IMR-90 (cell line): ENCODE data around the gene CHD6. TPM values are rescaled to one million over a fixed set of nuclear protein-coding genes. Genes with fewer than 3 reads are reported as not detected.

Experiments used
- ATAC-seq: fragments of 200-7000 bp; cut with Tn5 transposase; 2 replicates; pipeline ENCODE4 v1.9.1; 2020; ENCODE audit warnings: low read depth, mild to moderate bottlenecking, moderate library complexity
- BruUV-seq: library from RNA; stranded (reverse); fragments of 400-500 nt; replicated peaks from 2 replicates; lab custom pipeline; 2021; lab: Mats Ljungman, UMichigan
- CTCF ChIA-PET: fragments of 300-600 bp; formaldehyde crosslinking; extraction: SDS; loops from one replicate; lab custom pipeline; 2021; ENCODE audit warnings: antibody characterized with exemption; lab: Yijun Ruan, JAX
- POLR2A ChIA-PET: fragments of 300-600 bp; sonication (Branson Sonifier 250); formaldehyde crosslinking; loops from one replicate; lab custom pipeline; 2022; ENCODE audit warnings: antibody characterized with exemption; ENCODE audit not compliant: unreplicated experiment; lab: Charles Lee
- DNase-seq: peaks from one replicate; pipeline ENCODE4 v3.0.0; 2013
- H2AFZ ChIP-seq: replicated peaks from 2 replicates; pipeline ENCODE3; 2013; ENCODE audit warnings: low read length, mild to moderate bottlenecking; ENCODE audit not compliant: poor library complexity
- H2AK5ac ChIP-seq: 2 replicates; pipeline ENCODE4 v1.6.1; 2013; ENCODE audit warnings: low read depth, low read length, inconsistent platforms
- H2AK9ac ChIP-seq: replicated peaks from 2 replicates; pipeline ENCODE3; 2013; ENCODE audit warnings: mild to moderate bottlenecking, low read depth, low read length, moderate library complexity; ENCODE audit not compliant: poor library complexity
- H2BK120ac ChIP-seq: 2 replicates; pipeline ENCODE4 v1.6.1; 2013; ENCODE audit warnings: low read depth, low read length, inconsistent platforms
- H2BK15ac ChIP-seq: 3 replicates; pipeline ENCODE4 v1.6.1; 2013; ENCODE audit warnings: low read depth, low read length, inconsistent platforms
- H2BK20ac ChIP-seq: 2 replicates; pipeline ENCODE4 v1.6.1; 2013; ENCODE audit warnings: low read depth, mild to moderate bottlenecking, inconsistent platforms, low read length, moderate library complexity
- H2BK5ac ChIP-seq: 2 replicates; pipeline ENCODE4 v1.6.1; 2013; ENCODE audit warnings: mild to moderate bottlenecking, low read depth, low read length, inconsistent platforms; ENCODE audit not compliant: poor library complexity, severe bottlenecking
- H3K14ac ChIP-seq: replicated peaks from 2 replicates; pipeline ENCODE4 v1.6.1; 2013; ENCODE audit warnings: low read depth, low read length, inconsistent platforms
- H3K18ac ChIP-seq: 2 replicates; pipeline ENCODE4 v1.6.1; 2013; ENCODE audit warnings: low read depth, low read length, control low read depth
- H3K23ac ChIP-seq: 2 replicates; pipeline ENCODE4 v1.6.1; 2013; ENCODE audit warnings: low read depth, low read length, inconsistent platforms
- H3K27ac ChIP-seq: 2 replicates; pipeline ENCODE4 v1.5.1; 2013; ENCODE audit warnings: mild to moderate bottlenecking, control low read depth, low read length; ENCODE audit not compliant: insufficient read depth
- H3K27me3 ChIP-seq: 2 replicates; pipeline ENCODE4 v1.6.1; 2013; ENCODE audit warnings: low read length; ENCODE audit not compliant: control insufficient read depth, insufficient read depth
- H3K36me3 ChIP-seq: 2 replicates; pipeline ENCODE4 v1.6.1; 2013; ENCODE audit warnings: low read length, mixed read lengths; ENCODE audit not compliant: control insufficient read depth, insufficient read depth
- H3K4ac ChIP-seq: 2 replicates; pipeline ENCODE4 v1.6.1; 2013; ENCODE audit warnings: low read depth, low read length, inconsistent platforms
- H3K4me1 ChIP-seq: 2 replicates; pipeline ENCODE4 v1.6.1; 2013; ENCODE audit warnings: low read length, mixed read lengths; ENCODE audit not compliant: control insufficient read depth, insufficient read depth
- H3K4me2 ChIP-seq: 2 replicates; pipeline ENCODE4 v1.6.1; 2013; ENCODE audit warnings: low read depth, mild to moderate bottlenecking, control low read depth, low read length, moderate library complexity
- H3K4me3 ChIP-seq: 2 replicates; pipeline ENCODE4 v1.5.1; 2013; ENCODE audit warnings: low read depth, mild to moderate bottlenecking, control low read depth, low read length, moderate library complexity; ENCODE audit not compliant: insufficient read depth
- H3K56ac ChIP-seq: 2 replicates; pipeline ENCODE4 v1.6.1; 2013; ENCODE audit warnings: low read length, inconsistent platforms; ENCODE audit not compliant: insufficient read depth; ENCODE audit errors: extremely low read depth
- H3K79me1 ChIP-seq, 2 experiments: 2 replicates each; pipeline ENCODE4 v1.6.1; 2013; ENCODE audit warnings: low read length in 2 of 2, inconsistent platforms in 1 of 2, low read depth in 1 of 2
- H3K9ac ChIP-seq: 2 replicates; pipeline ENCODE4 v1.6.1; 2013; ENCODE audit warnings: low read depth, low read length, control low read depth
- H3K9me1 ChIP-seq: 2 replicates; pipeline ENCODE4 v1.6.1; 2013; ENCODE audit warnings: low read length, inconsistent platforms; ENCODE audit not compliant: insufficient read depth
- H3K9me3 ChIP-seq: 2 replicates; pipeline ENCODE4 v1.6.1; 2013; ENCODE audit warnings: low read length; ENCODE audit not compliant: control insufficient read depth, insufficient read depth
- H4K20me1 ChIP-seq: 2 replicates; pipeline ENCODE4 v1.6.1; 2013; ENCODE audit warnings: low read length, inconsistent platforms; ENCODE audit not compliant: insufficient read depth
- H4K5ac ChIP-seq: 2 replicates; pipeline ENCODE4 v1.6.1; 2013; ENCODE audit warnings: mild to moderate bottlenecking, low read depth, low read length, control low read depth
- H4K8ac ChIP-seq, 2 experiments: 2 replicates each; pipeline ENCODE4 v1.6.1; 2013; ENCODE audit warnings: low read depth in 2 of 2, low read length in 2 of 2, control low read depth in 1 of 2, inconsistent platforms in 1 of 2
- H4K91ac ChIP-seq: 2 replicates; pipeline ENCODE4 v1.6.1; 2013; ENCODE audit warnings: low read depth, low read length, inconsistent platforms; ENCODE audit not compliant: insufficient read depth
- BHLHE40 ChIP-seq: fragments of 150-350 bp; IDR thresholded peaks from 2 replicates; pipeline ENCODE4 v1.6.1; 2016; ENCODE audit warnings: mild to moderate bottlenecking, low read depth, low read length
- CEBPB ChIP-seq: IDR thresholded peaks from 2 replicates; pipeline ENCODE4 v1.6.1; 2012; ENCODE audit warnings: low read depth, low read length, improper control_type of control experiment
- CHD1 ChIP-seq: IDR thresholded peaks from 2 replicates; pipeline ENCODE4 v1.6.1; 2012; ENCODE audit warnings: low read depth, low read length, improper control_type of control experiment
- CTCF ChIP-seq: conservative IDR thresholded peaks from 2 replicates; pipeline ENCODE4 v1.5.1; 2012; ENCODE audit warnings: mild to moderate bottlenecking, low read depth, low read length, improper control_type of control experiment
- ELK1 ChIP-seq: fragments of 150-350 bp; IDR thresholded peaks from 2 replicates; pipeline ENCODE4 v1.6.1; 2016; ENCODE audit warnings: low read depth, mild to moderate bottlenecking, low read length, moderate library complexity, borderline replicate concordance
- FOS ChIP-seq: fragments of 150-350 bp; IDR thresholded peaks from 2 replicates; pipeline ENCODE4 v1.6.1; 2016; ENCODE audit warnings: low read depth, low read length
- MAFK ChIP-seq: IDR thresholded peaks from 2 replicates; pipeline ENCODE4 v1.6.1; 2012; ENCODE audit warnings: low read depth, low read length, improper control_type of control experiment
- MXI1 ChIP-seq: IDR thresholded peaks from 2 replicates; pipeline ENCODE4 v1.6.1; 2012; ENCODE audit warnings: low read depth, mild to moderate bottlenecking, low read length, moderate library complexity, borderline replicate concordance
- NFE2L2 ChIP-seq: fragments of 150-350 bp; IDR thresholded peaks from 2 replicates; pipeline ENCODE4 v1.6.1; 2016; ENCODE audit warnings: low read depth, mild to moderate bottlenecking, low read length
- POLR2A ChIP-seq: IDR thresholded peaks from 2 replicates; pipeline ENCODE4 v1.6.1; 2012; ENCODE audit warnings: mild to moderate bottlenecking, low read depth, low read length
- RAD21 ChIP-seq: IDR thresholded peaks from 2 replicates; pipeline ENCODE4 v1.6.1; 2012; ENCODE audit warnings: low read length, improper control_type of control experiment
- RCOR1 ChIP-seq: IDR thresholded peaks from 2 replicates; pipeline ENCODE4 v1.6.1; 2012; ENCODE audit warnings: mild to moderate bottlenecking, low read length, improper control_type of control experiment; ENCODE audit not compliant: insufficient replicate concordance
- WGBS, 2 experiments: methylation state at CpG; one replicate each; pipeline versions ENCODE4 v1.1.5 to v1.1.7; 2013; ENCODE audit warnings: missing lambda C conversion rate in 2 of 2; ENCODE audit not compliant: insufficient read length in 1 of 2; ENCODE audit errors: extremely low coverage in 2 of 2; 5-methylcytosine and 5-hydroxymethylcytosine counted together
- dilution Hi-C: fragments of 300-500 bp; cut with HindIII; formaldehyde crosslinking; loops from one replicate; pipeline ENCODE4 v1.14.3; 2018; ENCODE audit warnings: low sequenced_read_pairs; ENCODE audit not compliant: unreplicated experiment
- in situ Hi-C: fragments of 300-500 bp; cut with MboI; formaldehyde crosslinking; loops from 3 replicates; pipeline ENCODE4 v1.14.3; 2019; ENCODE audit warnings: low sequenced_read_pairs, inconsistent platforms, mixed read lengths
- intact Hi-C: fragments of 100-400 bp; cut with micrococcal nuclease; formaldehyde crosslinking; loops from 2 replicates; pipeline ENCODE4 v1.10.0; 2022
- polyA plus RNA-seq, 3 experiments: library from polyadenylated mRNA; depleted of rRNA; stranded (reverse); fragments of >200 nt; gene quantifications; 2 replicates each; pipeline ENCODE4 v1.2.3, GENCODE V29; 2012; ENCODE audit warnings: low replicate concordance in 1 of 3
- total RNA-seq: library from RNA; depleted of rRNA; stranded (reverse); fragments of >200 nt; gene quantifications from 2 replicates; pipeline ENCODE4 v1.2.3, GENCODE V29; 2012

Gene CHD6
- total and polyA plus RNA-seq, 2 of the 4 experiments (the other 2 are of a cell fraction) = 8.8 to 26.7 TPM

- TF ChIP-seq MAFK = no peak
- no peak for TF ChIP-seq NFE2L2
- no peak for TF ChIP-seq RAD21
- no peak for TF ChIP-seq MXI1
- no peak for TF ChIP-seq CHD1
- no peak for TF ChIP-seq RCOR1
Measured at GRCh38 chr20:41408986-41409385, 209.2 kb downstream of the CHD6 start (continued).

- DNase-seq (no peak), ATAC-seq (no peak)
- no peak overlapping the region for H2BK120ac ChIP-seq
- no peak overlapping the region for H3K4me3 ChIP-seq
- no peak overlapping the region for H3K23ac ChIP-seq
- H2BK20ac ChIP-seq = no peak overlapping the region
- H3K14ac ChIP-seq = no peak overlapping the region
- in situ Hi-C loops (no loop called here), intact Hi-C loops (no loop called here), dilution Hi-C loops (no loop called here)
- no peak overlapping the region for H3K9ac ChIP-seq
- peaks cover 61% of the 10 kb centered on the region for H3K36me3 ChIP-seq
- no peak overlapping the region for H2BK15ac ChIP-seq
- no peak overlapping the region for H4K8ac ChIP-seq
- no peaks in the 10 kb centered on the region; a peak in 1 of 4 replicates for H3K79me1 ChIP-seq
- H4K20me1 ChIP-seq = no peaks in the 10 kb centered on the region; the same call in 1 of the 2 replicates
- H2BK5ac ChIP-seq = no peak overlapping the region
- no peak overlapping the region for H2AK5ac ChIP-seq
- H3K4me2 ChIP-seq = no peak overlapping the region
- BruUV-seq = no TSS peak
- H3K56ac ChIP-seq = no peak overlapping the region
- no peaks in the 10 kb centered on the region for H3K27me3 ChIP-seq
- no peak overlapping the region for H2AK9ac ChIP-seq
- 89% methylated on average over 2 of the region's 5 CpGs; no CpG with 5 or more reads in 1 of the 2 experiments for WGBS, 2 experiments
- ChIA-PET POLR2A (no interaction called here), CTCF (interaction anchor here (0.6 kb wide), 2 partner anchors 12 to 821 kb away, joined by 3 read pairs; no protein-coding TSS in a partner anchor)
- no peaks in the 10 kb centered on the region for H3K9me3 ChIP-seq
- no peak overlapping the region for H4K91ac ChIP-seq
- no peaks in the 10 kb centered on the region for H3K4me1 ChIP-seq
- H4K5ac ChIP-seq = no peak overlapping the region
- no peak overlapping the region for H3K27ac ChIP-seq
- TF ChIP-seq CTCF (no peak), CEBPB (no peak), FOS (no peak), BHLHE40 (no peak), POLR2A (no peak), RAD21 (no peak), RCOR1 (no peak), ELK1 (no peak)
- no peak overlapping the region for H2AFZ ChIP-seq
- no peak overlapping the region for H3K4ac ChIP-seq
- H3K9me1 ChIP-seq = 0 out of 2 replicates have a peak, but pooled peaks cover under 1% of the 10 kb centered on the region
- H3K18ac ChIP-seq = no peak overlapping the region
Measured at GRCh38 chr20:41408156-41408794, 209.9 kb downstream of the CHD6 start.
